HG02885 (cell line): ENCODE data around the gene SP9.
"Not testable (repeated sequence)": the region's sequence is repeated elsewhere in the genome, so short reads cannot be mapped to it uniquely, and the experiment has no call there.

Experiments used
- ATAC-seq: cut with Tn5 transposase; IDR thresholded peaks from one replicate; pipeline ENCODE4 v1.9.1; 2021; ENCODE audit warnings: mild to moderate bottlenecking; ENCODE audit not compliant: unreplicated experiment, poor library complexity

The SP9 gene

DNA sequence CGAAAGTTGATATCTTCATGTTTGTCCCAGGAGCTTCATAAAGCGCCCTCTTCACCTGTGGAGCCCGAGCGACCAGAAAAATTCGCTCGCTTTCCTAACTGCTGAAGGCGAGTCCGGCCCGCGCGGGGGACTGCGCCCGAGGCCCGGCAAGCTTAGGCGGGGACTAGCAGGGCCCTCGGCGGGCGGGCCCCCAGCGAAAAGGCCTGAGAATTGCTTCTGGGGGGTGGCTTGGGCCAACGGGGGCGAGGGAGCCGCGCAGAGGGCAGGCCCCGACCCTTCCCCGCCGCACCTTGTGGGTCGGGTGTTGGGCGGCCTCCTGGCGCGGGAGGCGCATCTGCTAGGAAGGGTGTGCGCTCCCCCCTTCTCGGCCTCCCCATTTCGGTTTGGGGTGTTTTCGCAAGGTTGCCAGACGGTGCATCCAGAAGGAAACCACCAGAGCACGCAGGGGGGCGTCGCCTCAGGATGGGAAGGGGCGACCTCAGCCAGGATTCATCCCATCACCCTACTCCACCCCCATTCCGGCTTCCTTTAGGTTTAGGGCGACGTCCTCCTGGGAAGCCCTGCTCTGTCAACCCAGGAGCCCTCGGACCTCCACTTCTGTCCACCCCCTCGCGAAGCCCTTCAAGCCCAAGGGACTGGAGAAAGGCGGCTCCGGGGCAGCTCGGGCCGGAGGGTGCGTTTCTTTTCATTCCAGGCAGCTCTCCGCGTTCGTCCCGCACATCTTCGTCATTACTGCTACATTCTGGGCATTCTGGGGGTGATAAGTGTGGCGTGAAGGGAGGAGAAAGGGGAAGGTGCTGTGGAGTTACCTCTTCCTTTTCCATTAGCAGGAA, 9.1 kb downstream of the SP9 start:
- ATAC-seq: no peak

DNA sequence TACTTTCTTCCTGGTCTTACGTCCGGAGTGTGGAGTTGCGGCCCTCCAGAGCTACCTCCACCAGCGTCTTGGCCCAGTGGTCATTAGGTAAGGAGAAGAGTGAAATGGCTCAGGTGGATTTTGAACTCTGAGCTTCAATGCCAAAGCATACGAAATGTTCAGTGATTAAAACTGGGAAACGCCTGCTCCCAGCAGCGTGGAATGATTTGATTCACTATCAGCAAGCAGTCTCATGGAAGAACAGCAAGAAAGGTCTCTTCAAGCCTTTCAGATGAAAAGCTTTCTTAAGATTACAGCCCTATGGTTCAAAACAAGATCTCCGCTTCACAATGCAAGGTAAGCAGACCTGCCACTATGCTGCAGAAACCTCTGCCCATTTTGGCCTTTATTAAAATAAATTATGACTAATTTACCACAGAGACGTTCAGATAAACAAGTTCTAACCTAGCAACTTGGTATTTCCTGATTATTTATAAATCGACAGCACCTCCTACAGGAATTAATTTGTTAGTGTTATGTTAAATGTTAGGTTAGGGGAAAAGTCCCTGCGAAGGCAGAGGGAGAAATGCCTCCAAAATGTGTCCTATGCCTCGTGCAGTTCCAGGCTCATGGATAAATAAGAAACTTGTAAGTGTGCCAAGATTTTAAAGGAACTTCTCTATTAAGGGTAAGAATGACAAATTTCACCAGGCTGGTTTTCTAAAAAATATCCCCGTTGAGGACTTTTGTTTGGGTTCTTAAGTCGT, 10.1 kb downstream of the SP9 start:
- ATAC-seq: no peak

DNA sequence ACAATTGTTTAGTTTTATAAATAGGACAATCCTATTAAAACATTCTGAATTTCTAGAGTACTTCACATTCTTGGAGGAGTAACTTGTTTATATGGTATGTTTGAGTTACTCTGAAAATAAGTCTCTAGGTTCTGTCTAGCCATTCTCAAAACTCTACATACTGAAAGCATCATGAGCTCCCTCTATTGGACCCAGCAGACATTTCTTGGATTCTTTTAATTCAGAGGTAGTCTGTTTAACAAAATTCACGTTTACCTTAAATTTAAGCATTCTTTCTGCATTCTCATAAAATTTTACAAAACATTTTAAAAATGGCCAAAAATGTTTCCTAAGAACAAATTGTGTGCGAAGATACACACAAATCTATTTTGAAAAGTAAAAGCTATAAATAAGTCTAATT, 15.3 kb downstream of the SP9 start:
- ATAC-seq: no peak

DNA sequence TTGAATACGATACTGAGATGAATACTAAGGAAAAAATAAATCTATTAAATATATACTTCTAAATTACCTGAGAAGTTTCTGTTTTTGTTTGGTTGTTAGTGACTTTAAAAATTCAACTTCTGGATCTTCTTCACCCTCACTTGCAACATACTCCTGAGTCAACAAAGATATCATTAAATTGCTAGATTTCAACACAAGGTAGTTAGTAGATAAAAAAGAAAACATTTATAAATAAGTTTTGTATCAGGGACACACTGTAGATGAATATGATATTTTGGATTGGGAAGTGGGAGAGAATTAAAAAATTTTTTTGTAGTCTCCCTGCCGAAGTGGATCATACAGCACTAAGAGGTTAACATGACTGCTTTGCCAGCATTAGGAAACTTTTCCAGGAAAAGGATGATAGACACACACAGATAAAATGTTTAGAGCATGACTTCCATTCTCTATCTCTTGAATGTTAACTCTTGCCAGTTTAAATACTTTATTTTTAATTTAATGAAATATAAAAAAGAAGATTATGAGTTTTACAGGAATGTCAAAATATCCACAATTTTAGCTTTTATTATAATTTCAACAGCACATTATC, 15.9 kb downstream of the SP9 start:
- no peak for ATAC-seq

DNA sequence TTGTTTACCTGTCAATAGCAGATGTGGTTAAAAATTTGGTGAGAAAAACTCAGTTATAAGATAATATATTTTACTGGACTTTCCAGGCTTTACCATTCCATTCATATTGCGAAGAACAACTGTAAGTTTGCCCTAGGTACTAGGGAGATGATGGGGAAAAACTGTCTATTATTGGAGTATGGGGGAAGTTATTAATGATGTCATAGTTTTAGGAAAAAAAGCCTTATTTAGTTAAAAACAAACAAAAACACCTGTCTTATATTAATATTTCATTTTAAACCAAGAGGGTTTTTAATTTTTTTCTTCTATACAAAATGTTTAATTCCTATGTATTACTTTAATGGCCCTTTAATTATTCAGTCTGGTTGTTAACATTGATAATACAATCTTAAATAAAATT, 18.2 kb downstream of the SP9 start:
- ATAC-seq: no peak

DNA sequence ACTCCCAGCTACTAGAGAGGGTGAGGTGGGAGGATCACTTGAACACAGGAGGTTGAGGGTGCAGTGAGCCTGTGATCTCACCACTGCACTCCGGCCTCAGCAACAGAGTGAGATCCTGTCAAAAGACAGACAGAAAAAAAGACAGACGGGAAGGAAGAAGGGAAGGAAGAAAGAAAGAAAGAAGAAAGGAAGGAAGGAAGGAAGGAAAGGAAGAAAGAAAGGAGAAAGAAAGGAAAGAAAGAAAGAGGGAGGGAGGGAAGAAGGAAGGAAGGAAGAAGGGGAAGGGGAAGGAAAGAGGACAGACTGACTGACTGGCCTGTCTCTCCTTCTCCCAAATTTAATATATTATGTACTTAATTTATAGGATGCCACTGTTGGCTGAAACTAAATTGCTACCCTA, 21.6 kb downstream of the SP9 start:
- no peak for ATAC-seq

DNA sequence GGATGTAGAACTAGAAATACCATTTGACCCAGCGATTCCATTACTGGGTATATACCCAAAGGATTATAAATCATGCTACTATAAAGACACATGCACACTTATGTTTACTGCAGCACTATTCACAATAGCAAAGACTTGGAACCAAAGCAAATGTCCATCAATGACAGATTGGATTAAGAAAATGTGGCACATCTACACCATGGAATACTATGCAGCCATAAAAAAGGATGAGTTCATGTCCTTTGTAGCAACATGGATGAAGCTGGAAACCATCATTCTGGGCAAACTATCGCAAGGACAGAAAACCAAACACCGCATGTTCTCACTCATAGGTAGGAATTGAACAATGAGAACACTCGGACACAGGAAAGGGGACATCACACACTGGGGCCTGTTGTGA, 24.9 kb downstream of the SP9 start:
- ATAC-seq: not testable (repeated sequence)

DNA sequence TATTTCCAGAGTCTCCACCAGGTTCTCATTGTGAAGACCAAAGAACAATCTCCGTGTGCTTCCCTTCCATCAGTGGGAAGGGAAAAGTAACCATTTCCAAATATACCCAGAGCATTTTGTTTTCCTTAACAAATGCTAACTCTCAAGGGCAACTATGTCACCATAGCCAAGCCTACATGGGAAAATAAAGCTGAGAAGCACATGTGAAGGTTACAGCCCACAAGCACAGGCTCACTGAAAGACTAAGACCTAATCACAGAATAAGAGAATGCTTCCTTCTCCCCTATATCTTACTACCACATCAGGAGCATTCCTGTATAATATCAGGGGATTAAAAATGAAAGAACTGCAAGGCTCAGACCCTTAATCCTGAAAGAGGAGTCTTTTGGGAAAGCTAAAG, 28.2 kb downstream of the SP9 start:
- no peak for ATAC-seq

DNA sequence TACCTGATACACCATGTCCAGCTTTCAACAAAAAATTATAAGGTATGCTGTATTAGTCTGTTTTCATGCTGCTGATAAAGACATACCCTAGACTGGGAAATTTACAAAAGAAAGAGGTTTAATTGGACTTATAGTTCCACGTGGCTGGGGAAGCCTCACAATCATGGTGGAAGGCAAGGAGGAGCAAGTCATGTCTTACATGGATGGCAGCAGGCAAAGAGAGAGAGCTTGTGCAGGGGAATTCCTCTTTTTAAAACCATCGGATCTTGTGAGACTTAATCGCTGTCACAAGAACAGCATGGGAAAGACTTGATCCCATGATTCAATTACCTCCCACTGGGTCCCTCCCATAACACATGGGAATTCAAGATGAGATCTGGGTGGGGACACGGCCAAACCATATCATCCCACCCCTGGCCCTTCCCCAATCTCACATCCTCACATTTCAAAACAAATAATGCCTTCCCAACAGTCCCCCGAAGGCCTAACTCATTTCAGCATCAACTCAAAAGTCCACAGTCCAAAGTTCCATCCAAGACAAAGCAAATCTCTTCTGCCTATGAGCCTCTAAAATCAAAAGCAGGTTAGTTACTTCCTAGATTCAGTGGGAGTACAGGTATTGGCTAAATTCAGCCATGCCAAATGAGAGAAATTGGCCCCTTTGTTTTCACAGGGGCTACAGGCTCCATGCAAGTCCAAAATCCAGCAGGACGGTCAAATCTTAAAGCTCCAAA, 28.9 kb downstream of the SP9 start:
- not testable (repeated sequence) for ATAC-seq

DNA sequence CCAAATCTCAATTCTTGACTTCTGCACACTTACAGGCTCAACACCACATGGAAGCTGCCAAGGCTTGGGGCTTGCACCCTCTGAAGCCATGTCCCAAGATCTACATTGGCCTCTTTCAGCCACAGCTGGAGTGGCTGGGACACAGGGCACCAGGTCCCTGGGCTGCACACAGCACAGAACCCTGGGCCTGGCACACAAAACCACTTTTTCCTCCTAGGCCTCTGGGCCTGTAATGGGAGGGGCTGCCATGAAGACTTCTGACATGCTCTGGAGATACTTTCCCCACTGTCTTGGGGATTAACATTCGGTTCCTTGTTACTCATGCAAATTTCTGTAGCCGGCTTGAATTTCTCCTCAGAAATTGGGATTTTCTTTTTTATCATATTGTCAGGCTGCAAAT, 29.9 kb downstream of the SP9 start:
- ATAC-seq: no peak

DNA sequence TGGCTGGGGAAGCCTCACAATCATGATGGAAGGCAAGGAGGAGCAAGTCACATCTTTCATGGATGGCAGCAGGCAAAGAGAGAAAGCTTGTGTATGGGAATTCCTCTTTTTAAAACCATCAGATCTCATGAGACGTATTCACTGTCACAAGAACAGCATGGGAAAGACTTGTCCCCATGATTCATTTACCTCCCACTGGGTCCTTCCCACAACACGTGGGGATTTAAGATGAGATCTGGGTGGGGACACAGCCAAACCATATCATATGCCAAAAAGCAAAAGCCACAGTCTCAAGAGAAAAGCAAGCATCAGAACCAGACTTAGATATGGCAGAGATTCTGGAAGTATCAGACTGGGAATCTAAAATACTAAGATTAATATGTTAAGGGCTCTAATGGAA, 30.8 kb downstream of the SP9 start:
- no peak for ATAC-seq

DNA sequence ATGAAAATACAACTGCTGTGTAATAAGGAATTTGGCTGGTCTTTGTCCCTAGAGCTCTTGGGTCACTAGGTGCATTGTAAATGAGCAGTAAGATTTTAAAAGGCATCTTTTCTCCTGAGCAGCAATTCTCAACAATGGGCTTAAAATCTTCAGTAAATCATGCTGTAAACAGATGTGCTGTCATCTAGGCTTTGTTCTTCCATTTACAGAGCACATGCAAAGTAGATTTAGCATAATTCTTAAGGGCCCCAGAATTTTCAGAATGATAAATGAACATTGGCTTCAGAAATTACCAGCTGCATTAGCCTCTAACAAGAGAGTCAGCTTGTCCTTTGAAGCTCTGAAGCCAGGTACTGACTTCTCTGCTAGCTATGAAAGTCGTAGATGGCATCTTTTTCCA, 33.9 kb downstream of the SP9 start:
- ATAC-seq: no peak

DNA sequence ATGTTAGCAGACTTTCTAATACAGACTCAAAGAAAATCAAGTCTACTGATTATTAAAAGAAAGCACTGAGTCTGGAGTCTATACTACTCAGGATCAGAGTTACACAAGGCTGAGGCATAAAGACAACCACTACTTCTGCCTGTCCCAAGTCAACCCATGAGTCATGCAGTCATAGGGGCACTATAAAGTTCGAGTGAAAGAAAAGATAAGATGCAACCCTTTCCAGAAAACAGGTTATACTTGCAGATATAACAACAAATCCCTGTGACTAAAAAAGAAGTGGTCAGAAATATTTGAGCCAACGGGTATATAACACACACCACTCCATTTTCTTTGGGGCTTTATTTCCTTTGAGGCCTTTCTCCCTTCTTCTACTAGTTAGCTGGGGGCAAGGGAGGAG, 42.2 kb downstream of the SP9 start:
- no peak for ATAC-seq

DNA sequence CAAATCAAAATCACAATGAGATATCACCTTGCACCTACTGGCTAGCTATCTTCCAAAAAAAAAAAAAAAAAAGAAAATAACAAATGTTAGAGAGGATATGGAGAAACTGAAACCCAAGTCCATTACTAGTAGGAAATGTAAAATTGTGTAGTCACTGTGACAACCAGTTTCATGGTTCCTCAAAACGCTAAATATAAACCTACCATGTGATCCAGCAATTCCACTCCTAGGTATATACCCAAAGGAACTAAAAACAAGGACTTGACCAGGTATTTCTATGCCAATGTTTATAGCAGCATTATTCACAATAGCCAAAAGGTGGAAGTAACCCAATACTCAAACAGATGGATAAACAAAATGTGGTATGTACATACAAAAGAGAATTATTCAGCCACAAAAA, 49.0 kb downstream of the SP9 start:
- ATAC-seq: no peak

DNA sequence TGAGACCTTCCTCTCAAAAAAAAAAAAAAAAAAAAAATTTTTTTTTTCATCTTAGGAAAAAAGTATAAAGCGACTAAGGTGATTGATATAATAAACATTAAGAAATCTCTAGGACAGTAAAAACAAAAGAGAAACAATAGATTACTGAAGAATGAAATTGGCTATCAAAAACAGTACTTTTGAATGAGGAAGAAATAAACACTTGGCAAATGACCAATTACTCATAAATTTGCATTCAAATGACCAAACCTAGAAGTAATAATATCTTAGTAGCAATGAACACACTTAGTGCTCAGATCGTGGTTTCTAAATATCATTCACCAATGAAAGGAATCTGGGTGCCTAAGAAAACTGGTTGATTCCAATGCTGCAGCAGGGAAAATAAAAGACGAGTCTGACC, 50.4 kb downstream of the SP9 start:
- ATAC-seq: no peak
